ENCODE results near the gene NPLOC4.

The NPLOC4 gene

DNA sequence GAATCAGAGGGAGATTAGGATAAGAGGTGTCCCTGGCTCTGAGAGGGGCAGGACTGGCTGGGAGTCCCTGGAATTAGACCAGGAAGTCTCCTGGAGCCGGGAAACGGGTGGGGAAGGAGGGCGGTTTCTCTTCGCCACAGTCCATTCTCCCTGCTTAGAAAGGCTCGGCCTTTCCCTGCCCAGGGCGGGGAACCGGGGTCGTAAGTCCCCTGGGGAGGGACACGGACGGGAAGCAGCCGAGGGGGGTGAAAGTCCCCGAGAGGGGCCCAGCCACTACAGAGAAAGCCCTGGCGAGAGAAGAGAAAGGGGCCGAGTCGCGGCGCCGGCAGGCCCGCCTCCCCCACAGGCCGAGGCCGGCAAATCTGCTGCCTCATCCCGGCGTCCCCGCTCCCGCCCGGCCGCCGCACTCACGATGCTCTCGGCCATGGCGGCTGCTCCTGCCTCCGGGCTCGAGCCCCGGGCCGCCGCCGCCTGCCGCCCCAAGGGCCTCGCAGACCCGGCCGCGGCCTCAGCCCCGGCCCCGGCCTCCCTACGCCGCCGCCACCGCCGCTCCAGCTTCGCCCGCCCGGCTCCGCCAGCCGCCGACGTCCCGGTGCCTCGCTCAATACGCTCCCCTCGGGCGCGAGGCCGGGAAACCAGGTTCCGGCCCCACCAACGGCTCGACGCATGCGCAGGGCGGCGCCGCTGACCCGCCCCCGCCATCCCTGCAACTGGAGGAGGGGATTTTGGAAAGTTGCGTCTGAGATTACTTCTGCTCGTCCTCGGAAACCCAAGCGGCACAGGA is at the start of gene NPLOC4, which contains the start of gene TSPAN10:
NPLOC4 (minus strand) TSS at position 608 of the 784 bp plus-strand sequence; CDS start at position 426, 182 bp downstream.
TSPAN10 (plus strand) TSS at position 692 of the 784 bp plus-strand sequence. CDS start 5,217 bp downstream, outside the sequence.
- no peak for FAIRE-seq

- no peak for FAIRE-seq
Measured at GRCh38 chr17:81686614-81687013, 49.7 kb upstream of the NPLOC4 start.

DNA sequence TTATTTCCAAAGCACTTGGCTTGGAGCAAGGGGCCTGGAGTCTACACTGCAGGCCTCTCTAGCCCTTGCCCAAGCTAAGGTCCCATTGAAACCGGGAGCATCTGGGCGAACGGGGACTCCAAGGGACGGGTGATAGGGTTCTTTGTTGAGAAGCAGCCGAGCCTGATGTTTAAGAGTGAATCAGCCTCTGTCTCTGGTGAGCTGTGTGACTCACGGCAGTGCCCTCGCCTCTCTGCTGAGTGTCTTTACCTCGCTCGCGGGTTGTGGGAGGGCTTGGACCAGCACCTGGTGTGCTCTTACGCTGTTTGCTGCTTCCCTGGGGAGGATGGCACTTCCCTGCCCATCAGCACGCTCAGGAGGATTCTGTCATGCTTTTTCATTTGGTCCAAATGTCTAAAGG is 48.2 kb upstream of the NPLOC4 start:
- no peak for FAIRE-seq

DNA sequence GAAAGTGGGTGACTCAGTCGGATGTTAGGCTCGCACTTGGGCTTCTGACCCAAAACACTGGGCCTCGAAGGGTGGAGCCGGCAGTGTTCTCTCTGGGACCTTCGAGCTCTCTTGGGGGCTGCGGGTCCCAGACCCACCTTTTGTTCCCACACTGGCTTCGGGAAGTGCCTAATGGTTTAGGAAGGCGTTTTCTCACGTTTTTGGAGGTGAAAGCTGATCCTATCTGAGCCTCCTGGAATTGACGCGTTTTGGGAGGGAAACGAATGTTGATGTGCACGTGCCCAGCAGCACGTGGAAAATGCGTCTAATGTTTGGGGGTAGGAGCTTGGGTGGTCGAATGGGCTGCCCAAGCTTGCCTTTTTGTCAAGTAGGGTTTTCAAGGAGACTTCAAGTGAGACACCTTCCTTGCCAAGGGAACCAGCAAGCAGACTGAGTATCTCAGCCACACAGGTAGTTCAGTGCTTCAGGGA is 47.6 kb upstream of the NPLOC4 start:
- no peak for FAIRE-seq

- FAIRE-seq, result peak; percentile 91
Measured at GRCh38 chr17:81683584-81684441, 46.9 kb upstream of the NPLOC4 start, which contains the start of the genes ARL16 and HGS. Gene ARL16 (minus strand): TSS chr17:81683797. CDS start chr17:81683753, 44 bp downstream. Gene HGS (plus strand): TSS chr17:81684011. CDS start chr17:81684067, 56 bp downstream.

DNA sequence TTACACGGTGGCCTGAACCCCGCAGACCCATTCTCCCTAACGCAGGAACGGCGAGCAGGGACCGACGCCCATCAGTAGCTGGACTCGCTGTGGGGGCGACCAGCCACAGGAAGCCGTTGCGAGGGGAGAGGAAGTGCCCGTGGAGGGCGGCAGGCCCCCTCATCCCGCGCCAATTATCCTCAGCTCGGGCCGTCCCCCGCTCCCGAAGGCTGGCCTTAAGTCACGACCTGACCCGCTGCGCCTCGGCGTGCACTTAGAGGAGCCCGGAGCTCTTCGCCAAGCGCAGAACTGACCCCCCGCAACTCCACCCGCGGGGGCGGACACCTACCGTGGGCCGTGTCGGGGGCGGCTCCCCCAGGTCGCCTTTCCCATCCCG is 46.3 kb upstream of the NPLOC4 start:
- FAIRE-seq, result no peak

GRCh38 chr17:81682565-81683207 is 45.8 kb upstream of the NPLOC4 start:
- FAIRE-seq, result no peak

DNA sequence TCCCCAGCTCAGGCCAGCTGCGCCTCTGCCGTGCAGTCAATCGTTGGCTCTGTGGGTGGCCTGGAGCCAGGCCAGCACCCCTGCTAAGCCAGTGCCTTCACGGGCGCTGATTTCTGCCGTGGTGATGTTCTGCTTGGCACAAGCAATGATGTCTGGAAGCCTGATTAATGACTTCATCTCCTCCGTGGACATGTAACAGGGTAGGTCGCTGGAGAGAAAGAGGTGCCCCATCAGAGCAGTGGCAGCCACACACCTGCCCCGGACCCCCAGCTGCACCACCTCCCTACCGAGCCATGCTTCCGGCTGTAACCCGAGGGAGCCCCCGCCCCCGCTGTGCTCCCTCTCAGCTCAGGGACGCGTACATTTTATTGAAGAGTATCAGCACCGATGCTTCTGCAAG is 44.8 kb upstream of the NPLOC4 start:
- FAIRE-seq, result no peak

GRCh38 chr17:81680150-81680549 is 43.2 kb upstream of the NPLOC4 start:
- no peak for FAIRE-seq

GRCh38 chr17:81676906-81677305 is 40.0 kb upstream of the NPLOC4 start:
- no peak for FAIRE-seq

DNA sequence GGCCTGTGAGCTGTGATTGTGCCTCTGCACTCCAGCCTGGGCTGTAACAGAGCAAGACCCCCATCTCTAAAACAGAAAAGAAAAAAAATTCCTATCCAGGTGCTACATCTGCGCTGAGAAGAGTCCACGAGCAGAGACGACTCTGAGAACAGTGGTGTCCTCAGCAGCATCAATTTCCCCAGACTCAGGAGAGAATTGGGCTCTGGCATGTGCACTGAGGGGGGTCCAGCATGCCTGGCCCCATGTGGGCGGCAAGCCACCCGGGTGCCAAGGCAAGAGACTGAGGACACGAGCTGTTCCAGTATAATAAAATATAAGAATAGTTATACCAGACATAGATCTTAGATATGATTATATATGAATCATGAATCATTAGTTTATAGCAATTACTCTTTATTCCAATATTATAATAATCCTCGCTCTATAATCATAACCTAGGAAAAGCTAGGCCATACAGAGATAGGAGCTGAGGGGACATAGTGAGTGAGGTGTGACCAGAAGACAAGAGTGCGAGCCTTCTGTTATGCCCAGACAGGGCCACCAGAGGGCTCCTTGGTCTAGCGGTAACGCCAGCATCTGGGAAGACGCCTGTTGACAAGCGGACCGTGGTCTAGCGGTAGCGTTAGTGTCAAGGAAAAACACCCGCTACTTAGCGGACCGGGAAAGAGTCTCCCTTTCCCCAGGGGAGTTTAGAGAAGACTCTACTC is 38.8 kb upstream of the NPLOC4 start:
- FAIRE-seq, result peak; percentile 86

DNA sequence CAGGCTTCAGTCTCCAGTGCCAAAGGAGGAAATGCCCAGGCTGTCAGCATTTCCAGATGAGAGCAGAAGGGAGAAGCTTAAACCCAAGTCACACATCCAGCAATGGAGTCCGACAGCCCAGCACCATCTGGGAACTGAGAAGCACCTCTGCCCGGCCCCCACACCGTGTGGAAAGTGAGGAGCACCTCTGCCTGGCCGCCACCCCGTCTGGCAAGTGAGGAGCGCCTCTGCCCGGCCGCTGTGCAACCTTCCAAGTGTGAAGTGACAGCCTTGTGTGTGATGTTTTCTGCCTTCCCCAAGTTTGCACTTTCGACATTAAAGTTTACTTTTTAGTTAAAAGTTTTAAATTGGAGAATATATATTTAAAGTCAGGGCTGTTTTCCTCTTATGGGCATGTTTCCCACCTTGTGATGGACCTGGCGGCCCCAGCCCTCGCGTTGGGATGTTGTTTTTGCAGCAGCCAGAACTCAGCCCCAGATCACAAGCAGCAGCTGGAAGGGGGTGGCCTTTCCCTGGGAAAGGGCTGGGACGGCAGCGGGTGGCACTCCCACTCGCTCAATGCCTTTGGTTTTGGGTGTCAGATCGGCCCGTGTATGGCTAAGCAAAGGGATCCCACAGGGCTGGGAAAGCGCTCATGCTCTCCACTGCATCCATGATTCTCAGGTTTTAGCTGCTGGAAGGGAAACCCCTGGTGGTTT is 36.8 kb upstream of the NPLOC4 start:
- FAIRE-seq, result no peak

- no peak for FAIRE-seq
Measured at GRCh38 chr17:81672954-81673353, 36.0 kb upstream of the NPLOC4 start.

DNA sequence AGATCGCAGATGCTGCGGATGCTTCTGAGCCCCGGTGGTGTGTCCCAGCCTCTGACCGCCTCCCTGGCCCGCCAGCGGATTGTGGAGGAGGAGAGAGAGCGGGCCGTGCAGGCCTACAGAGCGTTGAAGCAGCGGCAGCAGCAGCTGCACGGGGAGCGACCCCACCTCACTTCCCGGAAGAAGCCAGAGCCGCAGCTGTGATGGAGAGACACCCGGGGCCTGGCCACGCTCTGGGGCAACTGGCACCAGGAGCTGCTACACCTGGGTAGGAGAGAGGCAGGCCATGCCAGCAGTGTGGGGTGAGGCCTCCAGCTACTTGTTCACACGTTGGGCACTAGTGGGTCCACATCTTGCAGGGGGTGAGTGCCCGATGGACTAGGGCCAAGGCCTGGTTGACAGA is 35.6 kb upstream of the NPLOC4 start:
- no peak for FAIRE-seq

GRCh38 chr17:81667754-81668153 is 30.8 kb upstream of the NPLOC4 start:
- FAIRE-seq, result no peak

DNA sequence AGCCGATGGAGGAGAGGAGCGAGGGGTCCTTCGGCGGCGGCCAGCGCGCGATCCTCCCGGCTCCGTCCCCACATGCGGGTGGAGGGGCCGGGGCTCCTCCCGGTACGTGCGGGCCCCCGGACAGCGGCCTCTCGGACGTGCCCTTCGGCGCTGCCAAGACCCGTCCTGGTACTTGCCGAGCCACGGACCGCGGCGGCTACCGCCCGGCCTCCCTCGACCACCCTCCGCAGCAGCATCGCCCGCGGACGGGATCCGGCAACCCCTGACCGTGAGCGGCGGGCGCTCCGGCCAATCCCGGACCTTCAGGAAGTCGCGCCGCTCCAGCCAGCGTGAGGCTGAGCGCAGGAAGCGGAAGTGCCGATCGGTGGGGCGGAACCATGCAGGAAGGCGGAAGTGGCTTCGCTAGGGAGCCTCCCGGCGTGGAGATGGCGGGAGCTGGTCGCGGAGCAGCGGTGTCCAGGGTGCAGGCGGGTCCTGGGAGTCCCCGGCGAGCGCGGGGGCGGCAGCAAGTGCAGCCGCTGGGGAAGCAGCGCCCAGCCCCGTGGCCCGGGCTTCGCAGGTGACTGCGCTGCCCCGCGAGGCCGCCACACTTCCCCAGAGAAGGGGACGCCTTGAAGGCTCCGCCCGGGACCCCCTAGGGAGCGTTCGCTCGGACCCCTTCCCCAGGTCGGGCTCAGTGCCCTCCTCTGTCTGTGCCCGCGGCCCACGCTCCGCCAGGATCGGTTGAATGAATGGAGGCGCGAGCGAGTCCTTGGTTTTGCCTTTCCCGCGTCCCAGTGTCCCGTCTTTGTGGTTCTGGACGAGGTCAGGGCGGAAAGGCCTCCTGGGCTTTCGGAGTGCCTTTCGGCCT is 29.7 kb upstream of the NPLOC4 start, which contains the start of the genes CCDC137 and OXLD1:
CCDC137 (plus strand) TSS at position 396 of the 850 bp plus-strand sequence; CDS start at position 426, 30 bp downstream.
OXLD1 (minus strand) TSS at position 264 of the 850 bp plus-strand sequence; CDS start at position 236, 28 bp downstream.
- FAIRE-seq, result no peak

GRCh38 chr17:81666092-81666341 is 29.1 kb upstream of the NPLOC4 start:
- no peak for FAIRE-seq

GRCh38 chr17:81665205-81666091 is 28.5 kb upstream of the NPLOC4 start:
- FAIRE-seq, result no peak

- FAIRE-seq, result no peak
Measured at GRCh38 chr17:81664051-81664470, 27.1 kb upstream of the NPLOC4 start.

DNA sequence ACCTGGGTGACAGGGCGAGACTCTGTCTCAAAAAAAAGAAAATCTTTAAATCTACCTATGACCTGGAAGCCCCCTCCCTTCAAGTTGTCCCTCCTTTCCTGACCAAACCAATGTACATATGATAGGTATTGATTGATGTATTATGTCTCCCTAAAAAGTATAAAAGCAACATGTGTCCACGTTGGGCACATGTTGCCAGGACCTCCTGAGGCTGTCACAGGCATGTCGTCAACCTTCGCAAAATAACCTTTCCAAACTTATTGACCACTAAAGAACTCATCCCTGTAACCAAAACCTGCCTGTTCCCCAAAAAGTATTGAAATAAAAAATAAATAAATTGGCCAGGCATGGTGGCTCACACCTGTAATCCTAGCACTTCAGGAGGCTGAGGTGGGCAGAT is 25.1 kb upstream of the NPLOC4 start:
- FAIRE-seq, result no peak
